ENCODE results near the gene S100A7. TPM values are rescaled to one million over a fixed set of nuclear protein-coding genes. Genes with fewer than 3 reads are reported as not detected.
"Not testable (repeated sequence)": the region's sequence is repeated elsewhere in the genome, so short reads cannot be mapped to it uniquely, and the experiment has no call there.

The S100A7 gene
- total RNA-seq, 1 donor from 2014 or later = not detected

GRCh38 chr1:153478692-153479618 is 18.5 kb upstream of the S100A7 start:
- no peak for ATAC-seq
- no peak for DNase-seq (ENCODE audit: missing footprints)
- intact Hi-C loops (cut with DNase I) = no loop called here

- intact Hi-C loops (cut with DNase I) = no loop called here
- ATAC-seq = no peak
- no peak for DNase-seq (ENCODE audit: missing footprints)
These were observed 17.7 kb upstream of the S100A7 start for GRCh38 chr1:153478047-153478691.

- ATAC-seq (no peak), DNase-seq (ENCODE audit: missing footprints) (no peak)
- intact Hi-C loops (cut with DNase I) = no loop called here
These were observed 16.1 kb upstream of the S100A7 start for GRCh38 chr1:153476491-153477093.

GRCh38 chr1:153475282-153475681 is 14.8 kb upstream of the S100A7 start:
- DNase-seq (ENCODE audit: missing footprints) (no peak), ATAC-seq (no peak)
- intact Hi-C loops (cut with DNase I) = no loop called here

GRCh38 chr1:153474347-153474746 is 13.9 kb upstream of the S100A7 start:
- intact Hi-C loops (cut with DNase I) = no loop called here
- DNase-seq (ENCODE audit: missing footprints) = no peak
- ATAC-seq = no peak

- DNase-seq (ENCODE audit: missing footprints) = no peak
- intact Hi-C loops (cut with DNase I) = no loop called here
- no peak for ATAC-seq
These were observed 10.3 kb upstream of the S100A7 start for GRCh38 chr1:153470707-153471106.

GRCh38 chr1:153466908-153467307 is 6.5 kb upstream of the S100A7 start:
- no peak for ATAC-seq
- no peak for DNase-seq (ENCODE audit: missing footprints)
- intact Hi-C loops (cut with DNase I) = no loop called here

GRCh38 chr1:153465811-153466636 is 5.6 kb upstream of the S100A7 start:
- intact Hi-C loops (cut with DNase I) = no loop called here
- DNase-seq (ENCODE audit: missing footprints) (peak; percentile 82), ATAC-seq (peak; percentile 70)

GRCh38 chr1:153462741-153463140 is 2.3 kb upstream of the S100A7 start:
- intact Hi-C loops (cut with DNase I) = not testable (repeated sequence)

GRCh38 chr1:153459655-153460054 is 796 bp downstream of the S100A7 start:
- DNase-seq (ENCODE audit: missing footprints) (no peak), ATAC-seq (no peak)
- intact Hi-C loops (cut with DNase I) = no loop called here

More at GRCh38 chr1:153462741-153463140, 2.3 kb upstream of the S100A7 start:
- not testable (repeated sequence) for ATAC-seq; DNase-seq (ENCODE audit: missing footprints)

- intact Hi-C loops (cut with DNase I) = no loop called here
- no peak for DNase-seq (ENCODE audit: missing footprints)
These were observed 4.1 kb downstream of the S100A7 start for GRCh38 chr1:153456396-153456795.

GRCh38 chr1:153448851-153449250 is 11.6 kb downstream of the S100A7 start:
- intact Hi-C loops (cut with DNase I); ATAC-seq; DNase-seq (ENCODE audit: missing footprints): not testable (repeated sequence)

More at GRCh38 chr1:153456396-153456795, 4.1 kb downstream of the S100A7 start:
- no peak for ATAC-seq

GRCh38 chr1:153447498-153448170 is 12.8 kb downstream of the S100A7 start:
- ATAC-seq (no peak), DNase-seq (ENCODE audit: missing footprints) (no peak)
- intact Hi-C loops (cut with DNase I) = no loop called here

- DNase-seq (ENCODE audit: missing footprints) (no peak), ATAC-seq (no peak)
- intact Hi-C loops (cut with DNase I) = no loop called here
These were observed 16.4 kb downstream of the S100A7 start for GRCh38 chr1:153444078-153444477.

GRCh38 chr1:153443486-153443885 is 17.0 kb downstream of the S100A7 start:
- ATAC-seq (no peak), DNase-seq (ENCODE audit: missing footprints) (no peak)
- intact Hi-C loops (cut with DNase I) = no loop called here

GRCh38 chr1:153441238-153441755 is 19.2 kb downstream of the S100A7 start:
- DNase-seq (ENCODE audit: missing footprints) = no peak
- ATAC-seq = no peak
- intact Hi-C loops (cut with DNase I) = no loop called here

GRCh38 chr1:153439273-153439672 is 21.2 kb downstream of the S100A7 start:
- ATAC-seq (no peak), DNase-seq (ENCODE audit: missing footprints) (no peak)
- intact Hi-C loops (cut with DNase I) = no loop called here

- ATAC-seq (no peak), DNase-seq (ENCODE audit: missing footprints) (no peak)
- intact Hi-C loops (cut with DNase I) = no loop called here
These were observed 21.9 kb downstream of the S100A7 start for GRCh38 chr1:153438599-153438998.
